GM23248 (cell line): ENCODE measurements around the gene DBF4.

Experiments used
- EZH2 ChIP-seq: fragments of 200-600 bp; sonication (generic); IDR thresholded peaks from 2 replicates; pipeline ENCODE4 v1.6.1; 2018; ENCODE audit warnings: antibody characterized with exemption, mild to moderate bottlenecking; ENCODE audit not compliant: insufficient read depth, poor library complexity, severe bottlenecking
- EZH2phosphoT487 ChIP-seq: fragments of 200-600 bp; sonication (generic); IDR thresholded peaks from 2 replicates; pipeline ENCODE4 v1.6.1; 2018; ENCODE audit warnings: antibody characterized with exemption, moderate library complexity, mild to moderate bottlenecking, low read depth; ENCODE audit not compliant: insufficient read depth

- TF ChIP-seq EZH2 (no peak), EZH2phosphoT487 (no peak)
Measured at GRCh38 chr7:87933953-87934698, 57.8 kb downstream of the DBF4 start, which contains the start of gene ADAM22.
